Eye (tissue), 1 donor: ENCODE data around the gene STIMATE.

Experiments
- DNase-seq: peaks from one replicate; pipeline ENCODE4 v3.0.0-alpha.2; 2015

Gene STIMATE

DNA sequence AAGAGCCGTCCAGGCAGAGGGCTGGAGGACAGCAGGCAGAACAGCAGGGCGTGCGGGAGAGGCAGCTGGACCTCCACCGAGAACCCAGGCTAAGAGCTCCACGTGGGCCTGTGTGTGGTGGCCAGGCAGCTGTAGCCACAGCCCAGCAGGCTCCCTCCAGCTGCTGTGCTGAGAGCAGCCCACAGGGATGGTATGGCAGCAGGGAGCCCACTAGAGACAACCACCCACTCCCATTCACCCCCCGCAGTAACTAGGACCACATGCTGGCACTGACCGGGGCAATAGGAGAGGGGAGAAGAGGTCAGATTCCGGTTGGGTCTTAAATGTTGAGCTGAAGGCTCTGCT is 37.0 kb downstream of the STIMATE start:
- peak; percentile 33 for DNase-seq

- DNase-seq: no peak
Measured at GRCh38 chr3:52859686-52860423, 37.5 kb downstream of the STIMATE start.

DNA sequence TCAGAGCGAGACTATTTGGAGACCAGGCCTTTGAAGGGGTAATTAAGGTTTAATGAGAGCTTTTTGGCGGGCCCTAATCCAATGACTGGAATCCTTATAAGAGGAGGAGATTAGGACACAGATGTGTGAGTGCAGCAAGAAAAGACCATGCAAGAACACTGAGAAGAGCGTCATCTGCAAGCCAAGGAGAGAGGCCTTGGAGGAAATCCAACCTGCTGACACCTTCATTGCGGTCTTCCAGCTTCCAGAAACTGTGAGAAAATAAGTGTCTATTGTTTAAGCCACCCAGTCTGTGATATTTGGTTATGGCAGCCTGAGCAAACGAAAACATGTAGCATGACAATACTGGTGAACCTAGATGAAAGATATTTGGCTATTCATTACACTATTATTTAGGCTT is 39.5 kb downstream of the STIMATE start:
- DNase-seq: no peak

DNA sequence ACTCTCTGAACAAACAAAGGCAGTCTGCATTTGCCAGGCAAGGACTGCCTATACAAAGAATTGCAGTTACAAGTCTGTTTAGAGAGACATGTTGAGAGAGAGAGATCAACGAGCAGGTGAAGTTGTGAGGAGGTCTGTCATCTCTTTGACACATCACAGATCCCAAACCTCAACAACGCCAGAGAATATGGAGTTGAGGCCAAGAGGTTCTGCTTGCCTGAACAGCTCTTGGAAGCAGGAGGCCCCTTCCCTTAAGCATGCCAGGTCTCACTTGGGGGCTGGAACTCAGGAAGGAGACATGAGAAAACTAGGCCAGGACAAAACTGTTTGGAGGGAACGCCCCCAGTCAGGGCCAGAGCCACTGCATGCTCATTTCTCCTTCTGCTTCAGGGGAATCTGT is 40.2 kb downstream of the STIMATE start:
- DNase-seq: no peak

DNA sequence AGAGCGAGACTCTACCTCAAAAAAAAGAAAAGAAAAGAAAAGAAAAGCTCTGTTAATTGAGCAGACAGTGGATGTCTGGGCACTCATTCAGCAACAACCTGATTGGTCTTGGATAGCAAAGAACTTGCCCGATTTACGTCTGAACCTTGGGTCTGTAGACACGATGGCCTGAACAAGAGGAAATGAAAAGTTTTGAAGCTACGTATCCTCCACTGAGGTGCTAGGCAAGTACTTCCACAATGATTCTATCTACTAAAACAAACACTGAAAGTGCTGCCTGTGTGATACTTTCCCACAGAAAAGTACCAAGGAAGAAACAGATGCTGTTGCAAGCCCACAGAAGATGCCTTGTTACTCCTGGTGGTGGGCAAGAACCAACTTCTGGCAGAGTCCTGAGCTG is 40.7 kb downstream of the STIMATE start:
- no peak for DNase-seq

GRCh38 chr3:52854013-52854412 is 43.3 kb downstream of the STIMATE start:
- no peak for DNase-seq

GRCh38 chr3:52852419-52852818 is 44.9 kb downstream of the STIMATE start:
- no peak for DNase-seq

- DNase-seq: peak; percentile 86
Measured at GRCh38 chr3:52851348-52851747, 46.0 kb downstream of the STIMATE start.

GRCh38 chr3:52849656-52850055 is 47.7 kb downstream of the STIMATE start:
- no peak for DNase-seq

GRCh38 chr3:52848617-52849016 is 48.7 kb downstream of the STIMATE start:
- DNase-seq: no peak

- no peak for DNase-seq
Measured at GRCh38 chr3:52847726-52848125, 49.6 kb downstream of the STIMATE start.

DNA sequence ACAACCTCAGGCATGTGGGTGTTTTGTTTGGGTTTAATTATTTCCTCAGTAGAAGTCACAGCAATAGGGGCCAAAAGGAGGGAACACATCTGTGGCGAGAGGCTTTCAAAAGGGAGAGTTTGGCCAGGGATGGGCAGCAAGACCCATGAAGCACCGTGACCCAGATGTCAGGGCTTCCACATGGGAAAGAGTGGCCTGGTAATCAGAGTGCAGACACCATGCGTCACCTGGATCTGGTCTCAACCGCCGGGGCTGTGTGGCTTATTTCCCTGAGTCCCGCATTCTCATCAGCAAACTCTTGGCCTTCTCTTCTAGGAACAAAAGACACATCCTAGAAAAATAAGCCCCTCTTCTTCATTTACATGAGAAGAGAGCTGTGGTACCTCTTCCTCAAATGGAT is 50.1 kb downstream of the STIMATE start:
- DNase-seq: no peak

DNA sequence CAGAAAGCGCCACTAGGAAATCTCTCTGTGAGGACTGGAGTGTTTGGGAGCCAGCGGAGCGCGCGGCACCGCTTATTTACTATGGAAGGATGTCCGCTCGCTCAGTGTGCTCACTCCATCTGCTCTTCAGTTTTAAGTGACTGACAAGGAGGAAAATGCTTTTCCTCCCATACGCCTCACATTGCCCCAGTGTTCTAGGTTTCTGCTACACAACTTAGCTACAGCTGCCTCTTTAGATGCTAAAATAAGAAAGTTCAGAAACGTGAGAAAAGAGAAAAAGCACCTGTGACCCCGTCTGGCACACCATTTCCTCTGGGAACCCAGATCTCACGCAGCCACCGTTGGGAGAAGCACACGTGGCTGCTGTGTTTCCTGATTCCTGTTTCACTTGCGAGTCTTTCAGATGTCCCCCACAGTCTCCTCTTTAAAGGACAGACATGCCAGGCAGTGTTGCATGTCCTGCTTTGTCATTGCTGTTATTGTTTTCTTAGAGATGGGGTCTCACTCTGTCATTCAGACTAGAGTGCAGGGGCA is 50.8 kb downstream of the STIMATE start:
- peak; percentile 74 for DNase-seq

DNA sequence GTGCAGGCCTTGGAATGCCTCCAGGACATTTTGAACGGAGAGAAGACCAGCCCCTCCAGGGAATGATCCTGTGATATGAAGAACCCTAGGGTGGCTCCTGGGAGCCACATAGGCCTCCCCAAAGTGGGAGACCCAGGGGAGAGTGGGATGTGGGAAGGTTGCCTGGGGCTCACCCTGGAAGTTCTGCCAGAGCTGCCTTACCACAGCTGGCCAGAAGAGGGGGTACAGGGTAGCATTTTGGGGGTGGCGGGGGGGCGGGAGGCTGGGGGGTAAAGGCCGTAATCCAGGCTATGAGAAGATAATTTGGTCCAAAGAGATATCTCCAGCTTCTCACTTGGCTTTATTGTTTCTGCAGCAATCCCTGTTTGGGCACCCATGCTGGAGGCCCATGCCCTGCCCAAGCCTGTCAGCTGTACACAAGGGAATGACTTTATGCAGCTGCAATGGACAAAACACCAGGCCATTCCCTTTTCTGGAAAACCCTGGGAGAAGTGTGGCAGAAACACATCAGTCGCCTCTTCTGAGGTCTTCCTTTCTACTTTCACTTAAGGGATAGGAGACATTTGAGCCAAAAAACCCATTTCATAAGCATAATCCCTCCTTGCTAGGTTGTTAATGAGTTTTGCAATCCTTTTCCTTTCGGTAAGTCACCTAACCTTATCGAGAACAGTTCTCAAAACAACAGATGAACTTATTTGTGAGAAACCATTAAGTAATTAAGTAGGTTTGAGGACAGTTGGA is 51.5 kb downstream of the STIMATE start:
- DNase-seq: no peak

DNA sequence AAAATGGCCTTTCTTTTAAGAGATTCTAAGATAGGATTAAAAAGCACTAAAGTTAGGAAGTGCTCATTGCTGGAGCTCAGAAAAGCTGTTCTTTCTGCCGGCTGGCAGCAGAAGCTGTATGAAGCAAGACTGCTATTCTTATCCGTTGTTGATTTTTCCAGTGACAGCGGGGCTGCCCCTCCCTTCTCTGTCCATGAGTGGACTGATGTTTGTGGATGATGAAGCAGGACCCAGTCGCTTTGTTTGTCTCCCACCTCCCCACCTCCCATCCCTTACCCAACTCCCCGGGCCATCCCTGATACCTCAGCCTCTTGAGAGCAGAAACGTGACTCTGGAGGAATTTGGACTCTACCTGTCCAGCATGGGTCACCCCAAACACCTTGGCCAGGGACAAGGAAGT is 52.2 kb downstream of the STIMATE start:
- no peak for DNase-seq

DNA sequence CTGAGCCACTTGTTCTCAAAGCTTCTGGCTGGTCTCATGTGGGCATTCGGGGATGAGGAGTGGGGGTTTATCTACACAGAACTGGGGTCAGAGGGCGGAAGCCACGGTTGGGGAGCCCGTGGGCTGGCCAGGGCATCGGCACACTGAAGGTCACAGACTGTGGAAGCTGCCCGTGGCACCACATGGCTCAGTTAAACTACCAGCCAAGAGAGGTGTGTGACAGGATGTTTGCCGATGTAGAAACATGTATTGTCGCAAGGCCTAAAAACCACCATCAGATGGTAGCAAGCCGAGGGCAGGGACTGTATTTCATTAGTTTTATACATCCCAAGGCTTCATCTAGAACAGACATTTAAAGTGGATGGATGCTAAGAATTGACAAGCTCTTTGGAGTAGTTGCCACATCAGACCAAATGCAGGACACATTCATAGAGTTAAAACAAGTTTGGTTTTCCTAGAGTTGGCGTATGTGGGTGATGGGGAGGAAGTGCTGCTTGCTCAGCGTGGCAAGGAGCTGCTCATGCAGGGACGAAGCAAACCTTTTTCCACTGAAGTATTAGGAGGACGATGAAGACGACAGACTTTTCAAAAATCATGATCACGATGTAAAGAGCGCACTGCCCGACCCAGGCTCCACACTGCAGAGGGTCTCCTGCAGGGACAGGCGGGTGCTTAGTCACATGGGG is 52.9 kb downstream of the STIMATE start:
- DNase-seq: no peak

DNA sequence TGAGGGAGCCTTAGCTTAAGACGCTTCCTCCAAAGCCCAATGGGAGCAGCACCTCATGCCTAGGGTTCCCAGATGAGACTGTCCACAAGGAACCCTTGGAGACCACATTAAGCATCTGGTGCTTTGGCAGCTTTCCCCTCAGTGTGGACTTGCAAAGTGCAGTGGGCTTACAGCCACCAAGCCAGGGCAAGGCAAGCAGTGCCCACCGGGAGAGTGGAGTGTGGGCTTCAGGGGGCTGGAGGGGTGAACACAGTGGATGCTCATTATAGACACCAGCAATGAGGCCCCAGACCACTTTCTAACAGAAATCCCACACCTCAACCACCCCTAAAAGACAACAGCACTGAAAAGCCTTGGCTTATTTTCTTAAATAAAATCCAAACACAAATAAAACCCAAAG is 53.5 kb downstream of the STIMATE start:
- DNase-seq: no peak

DNA sequence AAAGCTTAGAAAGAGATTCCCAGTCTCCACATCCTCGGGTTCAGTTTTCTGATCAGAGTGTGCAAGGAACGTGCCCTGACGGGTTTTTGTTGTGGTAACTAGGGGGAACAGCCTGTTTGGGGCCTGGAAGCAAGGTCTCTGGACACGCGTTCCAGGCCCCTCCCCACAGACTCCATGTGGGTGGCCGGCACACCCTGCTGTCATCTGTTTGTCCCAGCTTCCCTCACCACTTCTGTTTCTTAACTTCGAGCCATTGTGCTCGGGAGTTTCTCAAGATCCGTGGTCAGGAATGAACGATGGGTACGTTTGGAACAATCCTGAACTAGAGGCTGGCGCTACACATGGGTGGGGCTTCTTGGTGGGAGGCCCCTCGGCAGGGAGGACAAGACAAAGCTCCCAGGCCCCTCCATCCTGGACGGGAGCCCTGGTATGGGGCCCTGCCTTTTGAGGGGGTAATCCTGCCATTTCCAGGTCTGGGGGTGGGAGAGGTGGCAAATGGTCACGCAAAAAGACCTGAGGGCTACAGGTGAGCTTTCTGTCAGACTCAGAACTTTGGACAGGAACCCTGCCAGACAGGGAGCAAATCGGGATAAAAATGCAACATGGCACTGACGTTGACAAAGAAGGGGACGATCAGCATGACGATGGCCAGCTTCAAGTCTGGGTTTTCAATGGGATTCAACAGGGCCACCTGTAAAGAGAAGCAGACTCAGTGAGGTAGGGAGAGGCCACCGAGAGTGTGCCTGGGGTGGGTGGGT is 54.1 kb downstream of the STIMATE start:
- DNase-seq: peak; percentile 20

DNA sequence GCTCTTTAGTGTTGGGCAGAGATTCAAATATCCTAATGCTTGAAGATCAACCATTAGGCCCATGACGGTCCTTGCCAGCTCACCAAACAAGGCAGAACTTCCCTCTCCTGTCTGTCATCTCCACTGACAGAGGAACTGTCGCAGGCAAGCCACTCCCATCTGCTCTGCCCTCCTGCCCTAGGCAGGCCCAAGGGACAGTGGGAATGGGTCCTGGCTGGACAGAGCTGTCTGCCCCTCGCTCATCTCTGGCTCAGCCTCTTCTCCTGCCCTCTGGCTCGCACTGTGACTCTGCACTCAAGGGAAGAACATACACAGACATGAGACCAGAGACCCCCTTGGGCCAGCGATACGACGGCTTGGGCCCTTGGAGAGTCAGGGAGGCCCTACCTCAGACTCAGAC is 54.9 kb downstream of the STIMATE start:
- DNase-seq: no peak

DNA sequence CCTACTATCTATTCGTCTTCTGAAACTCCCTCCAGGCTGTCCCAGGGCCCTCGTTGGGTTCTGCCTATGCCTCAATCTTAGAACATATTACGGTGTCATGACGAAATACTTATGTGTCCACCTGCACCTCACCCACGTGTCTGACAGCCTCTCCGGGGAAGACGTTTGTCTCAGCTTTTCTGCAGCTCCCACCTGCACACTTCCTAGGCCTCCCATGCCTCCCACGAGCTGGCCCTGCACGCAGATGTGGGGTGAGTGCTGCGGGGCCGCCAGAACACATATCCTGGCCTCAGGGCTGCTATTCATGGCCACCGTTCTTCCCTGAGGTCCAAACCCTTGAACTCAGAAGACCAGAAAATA is 55.4 kb downstream of the STIMATE start:
- DNase-seq: no peak

GRCh38 chr3:52841211-52841980 is 56.0 kb downstream of the STIMATE start:
- no peak for DNase-seq

- no peak for DNase-seq
Measured at GRCh38 chr3:52839892-52840545, 57.3 kb downstream of the STIMATE start.
